Measurements from ENCODE around the gene ORAI1. TPM values are rescaled to one million over a fixed set of nuclear protein-coding genes. Genes with fewer than 3 reads are reported as not detected.
A peak's percentile ranks its signal among the peaks of the same experiment; 100 is the strongest.

Gene ORAI1
- total RNA-seq, 1 donor from 2014 or later, result 35.3 TPM

DNA sequence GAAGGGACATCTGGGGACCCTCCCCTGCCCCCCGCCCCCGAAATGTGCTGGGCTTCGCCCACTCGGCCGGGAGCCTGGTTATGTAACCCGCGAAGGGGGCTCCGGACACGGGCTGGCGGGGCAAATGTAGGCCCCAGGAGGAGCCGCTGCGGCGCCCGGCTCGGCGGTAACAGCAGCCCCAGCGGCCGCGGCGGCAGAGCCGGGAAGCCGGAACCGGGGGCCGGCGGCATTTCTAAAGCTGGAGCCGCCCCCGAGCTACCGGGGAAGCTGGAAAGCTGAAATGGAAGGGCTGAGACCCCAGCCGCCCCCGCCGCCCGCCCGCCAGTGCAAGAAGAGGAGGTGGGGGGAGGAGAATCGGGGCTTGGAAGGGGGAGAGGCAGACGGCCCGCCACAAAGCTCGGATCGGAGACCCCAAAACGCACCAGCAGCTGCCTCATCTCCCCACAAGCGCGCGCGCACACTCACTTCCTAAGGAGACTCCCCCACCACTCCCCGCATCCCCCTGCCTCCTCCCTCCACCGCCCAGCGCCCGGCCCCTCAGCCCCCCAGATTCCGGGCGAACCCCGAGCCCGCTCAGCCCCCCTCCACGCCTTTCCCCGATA lies 47.0 kb upstream of the ORAI1 start:
- Mint-ChIP-seq H3K4me3 (ENCODE audit: unreplicated experiment) (peak overlapping the region; percentile 97), H3K4me1 (ENCODE audit: unreplicated experiment) (peaks cover 45% of the 10 kb centered on the region), H3K36me3 (ENCODE audit: low read depth, unreplicated experiment) (peaks cover 8% of the 10 kb centered on the region), H3K27ac (ENCODE audit: unreplicated experiment) (no peak overlapping the region), H3K27me3 (ENCODE audit: unreplicated experiment) (peaks cover 16% of the 10 kb centered on the region), H3K9me3 (ENCODE audit: unreplicated experiment) (no peaks in the 10 kb centered on the region)
- DNase-seq (ENCODE audit: low spot score), result peak; percentile 49
- TF ChIP-seq, protein P1, sequence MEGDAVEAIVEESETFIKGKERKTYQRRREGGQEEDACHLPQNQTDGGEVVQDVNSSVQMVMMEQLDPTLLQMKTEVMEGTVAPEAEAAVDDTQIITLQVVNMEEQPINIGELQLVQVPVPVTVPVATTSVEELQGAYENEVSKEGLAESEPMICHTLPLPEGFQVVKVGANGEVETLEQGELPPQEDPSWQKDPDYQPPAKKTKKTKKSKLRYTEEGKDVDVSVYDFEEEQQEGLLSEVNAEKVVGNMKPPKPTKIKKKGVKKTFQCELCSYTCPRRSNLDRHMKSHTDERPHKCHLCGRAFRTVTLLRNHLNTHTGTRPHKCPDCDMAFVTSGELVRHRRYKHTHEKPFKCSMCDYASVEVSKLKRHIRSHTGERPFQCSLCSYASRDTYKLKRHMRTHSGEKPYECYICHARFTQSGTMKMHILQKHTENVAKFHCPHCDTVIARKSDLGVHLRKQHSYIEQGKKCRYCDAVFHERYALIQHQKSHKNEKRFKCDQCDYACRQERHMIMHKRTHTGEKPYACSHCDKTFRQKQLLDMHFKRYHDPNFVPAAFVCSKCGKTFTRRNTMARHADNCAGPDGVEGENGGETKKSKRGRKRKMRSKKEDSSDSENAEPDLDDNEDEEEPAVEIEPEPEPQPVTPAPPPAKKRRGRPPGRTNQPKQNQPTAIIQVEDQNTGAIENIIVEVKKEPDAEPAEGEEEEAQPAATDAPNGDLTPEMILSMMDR (IDR thresholded peaks at IDR 0.05; ENCODE audit: unreplicated experiment), result no peak

- H3K9me3 Mint-ChIP-seq (ENCODE audit: unreplicated experiment), result no peaks in the 10 kb centered on the region
- DNase-seq (ENCODE audit: low spot score), result peak; percentile 69
- peaks cover 45% of the 10 kb centered on the region for H3K4me1 Mint-ChIP-seq (ENCODE audit: unreplicated experiment)
- peaks cover 4% of the 10 kb centered on the region for H3K36me3 Mint-ChIP-seq (ENCODE audit: low read depth, unreplicated experiment)
- TF ChIP-seq, protein P1 (IDR thresholded peaks at IDR 0.05; ENCODE audit: unreplicated experiment), result no peak
- H3K27me3 Mint-ChIP-seq (ENCODE audit: unreplicated experiment), result peaks cover 14% of the 10 kb centered on the region
- H3K4me3 Mint-ChIP-seq (ENCODE audit: unreplicated experiment), result peak overlapping the region; percentile 97
- peak overlapping the region; percentile 98 for H3K27ac Mint-ChIP-seq (ENCODE audit: unreplicated experiment)
Measured at GRCh38 chr12:121579981-121580868, 46.1 kb upstream of the ORAI1 start.

GRCh38 chr12:121580959-121581685 lies 45.2 kb upstream of the ORAI1 start, which contains the start of gene KDM2B:
TSS of gene KDM2B (minus strand) at chr12:121581023. CDS start at chr12:121580911, 112 bp downstream.
- peak; percentile 43 for DNase-seq (ENCODE audit: low spot score)
- H3K4me3 Mint-ChIP-seq (ENCODE audit: unreplicated experiment), result peak within 1 kb of the TSS; percentile 97
- TF ChIP-seq, protein P1 (IDR thresholded peaks at IDR 0.05; ENCODE audit: unreplicated experiment), result no peak
- no peaks in the 10 kb centered on the region for H3K9me3 Mint-ChIP-seq (ENCODE audit: unreplicated experiment)
- peaks cover 14% of the 10 kb centered on the region for H3K27me3 Mint-ChIP-seq (ENCODE audit: unreplicated experiment)
- H3K4me1 Mint-ChIP-seq (ENCODE audit: unreplicated experiment), result peaks cover 39% of the 10 kb centered on the region
- H3K27ac Mint-ChIP-seq (ENCODE audit: unreplicated experiment), result peak within 1 kb of the TSS; percentile 98
- H3K36me3 Mint-ChIP-seq (ENCODE audit: low read depth, unreplicated experiment), result peaks cover 4% of the 10 kb centered on the region

GRCh38 chr12:121581686-121582429 lies 44.5 kb upstream of the ORAI1 start:
- no peaks in the 10 kb centered on the region for H3K9me3 Mint-ChIP-seq (ENCODE audit: unreplicated experiment)
- peaks cover 32% of the 10 kb centered on the region for H3K4me1 Mint-ChIP-seq (ENCODE audit: unreplicated experiment)
- TF ChIP-seq, protein P1 (IDR thresholded peaks at IDR 0.05; ENCODE audit: unreplicated experiment), result no peak
- no peak for DNase-seq (ENCODE audit: low spot score)
- peak overlapping the region; percentile 95 for H3K4me3 Mint-ChIP-seq (ENCODE audit: unreplicated experiment)
- H3K27ac Mint-ChIP-seq (ENCODE audit: unreplicated experiment), result peak overlapping the region; percentile 89
- peaks cover 4% of the 10 kb centered on the region for H3K36me3 Mint-ChIP-seq (ENCODE audit: low read depth, unreplicated experiment)
- H3K27me3 Mint-ChIP-seq (ENCODE audit: unreplicated experiment), result peaks cover 14% of the 10 kb centered on the region

Data from endothelial cell (in vitro differentiated cells).